HCT116 (cell line): Measurements from ENCODE around the gene HSH2D. TPM values are rescaled to one million over a fixed set of nuclear protein-coding genes. Genes with fewer than 3 reads are reported as not detected.

Experiments used
- CBX3 ChIP-seq: IDR thresholded peaks from 2 replicates; pipeline ENCODE4 v1.6.1; 2012; ENCODE audit warnings: low read depth
- POLR2A ChIP-seq: IDR thresholded peaks from 2 replicates; pipeline ENCODE4 v1.7.0; 2011; ENCODE audit warnings: borderline replicate concordance; ENCODE audit not compliant: insufficient read depth, insufficient read length; ENCODE audit errors: extremely low read depth
- POLR2AphosphoS5 ChIP-seq: IDR thresholded peaks from 2 replicates; pipeline ENCODE4 v1.6.1; 2011; ENCODE audit warnings: mild to moderate bottlenecking, low read depth, low read length, moderate library complexity
- SIN3A ChIP-seq: IDR thresholded peaks from 2 replicates; pipeline ENCODE4 v1.6.1; 2012; ENCODE audit warnings: low read depth
- SRF ChIP-seq: IDR thresholded peaks from 2 replicates; pipeline ENCODE4 v1.6.1; 2012; ENCODE audit warnings: low read depth
- ZBTB33 ChIP-seq: IDR thresholded peaks from 2 replicates; pipeline ENCODE4 v1.6.1; 2011; ENCODE audit warnings: mild to moderate bottlenecking, low read length, moderate library complexity; ENCODE audit not compliant: insufficient replicate concordance; ENCODE audit errors: extremely low read depth
- total RNA-seq: library from RNA; stranded (reverse); gene quantifications from one replicate; pipeline ENCODE4 v1.2.1, GENCODE V29; 2021; ENCODE audit not compliant: unreplicated experiment
- TF ChIP-seq, protein P1 (sequence below): IDR thresholded peaks from 2 replicates; pipeline ENCODE4 v1.6.1; 2012; ENCODE audit warnings: low read depth
- TF ChIP-seq, protein P2 (sequence below): IDR thresholded peaks from 2 replicates; pipeline ENCODE4 v1.6.1; 2012

HSH2D gene
- total RNA-seq, 1 experiment from 2014 or later: 21.4 TPM

GRCh38 chr19:16185123-16185767 is 41.8 kb downstream of the HSH2D start, which contains the start of gene FAM32A (continued):
- TF ChIP-seq, protein P1, sequence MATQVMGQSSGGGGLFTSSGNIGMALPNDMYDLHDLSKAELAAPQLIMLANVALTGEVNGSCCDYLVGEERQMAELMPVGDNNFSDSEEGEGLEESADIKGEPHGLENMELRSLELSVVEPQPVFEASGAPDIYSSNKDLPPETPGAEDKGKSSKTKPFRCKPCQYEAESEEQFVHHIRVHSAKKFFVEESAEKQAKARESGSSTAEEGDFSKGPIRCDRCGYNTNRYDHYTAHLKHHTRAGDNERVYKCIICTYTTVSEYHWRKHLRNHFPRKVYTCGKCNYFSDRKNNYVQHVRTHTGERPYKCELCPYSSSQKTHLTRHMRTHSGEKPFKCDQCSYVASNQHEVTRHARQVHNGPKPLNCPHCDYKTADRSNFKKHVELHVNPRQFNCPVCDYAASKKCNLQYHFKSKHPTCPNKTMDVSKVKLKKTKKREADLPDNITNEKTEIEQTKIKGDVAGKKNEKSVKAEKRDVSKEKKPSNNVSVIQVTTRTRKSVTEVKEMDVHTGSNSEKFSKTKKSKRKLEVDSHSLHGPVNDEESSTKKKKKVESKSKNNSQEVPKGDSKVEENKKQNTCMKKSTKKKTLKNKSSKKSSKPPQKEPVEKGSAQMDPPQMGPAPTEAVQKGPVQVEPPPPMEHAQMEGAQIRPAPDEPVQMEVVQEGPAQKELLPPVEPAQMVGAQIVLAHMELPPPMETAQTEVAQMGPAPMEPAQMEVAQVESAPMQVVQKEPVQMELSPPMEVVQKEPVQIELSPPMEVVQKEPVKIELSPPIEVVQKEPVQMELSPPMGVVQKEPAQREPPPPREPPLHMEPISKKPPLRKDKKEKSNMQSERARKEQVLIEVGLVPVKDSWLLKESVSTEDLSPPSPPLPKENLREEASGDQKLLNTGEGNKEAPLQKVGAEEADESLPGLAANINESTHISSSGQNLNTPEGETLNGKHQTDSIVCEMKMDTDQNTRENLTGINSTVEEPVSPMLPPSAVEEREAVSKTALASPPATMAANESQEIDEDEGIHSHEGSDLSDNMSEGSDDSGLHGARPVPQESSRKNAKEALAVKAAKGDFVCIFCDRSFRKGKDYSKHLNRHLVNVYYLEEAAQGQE: no peak
- TF ChIP-seq ZBTB33 (no peak), POLR2AphosphoS5 (peak; percentile 88), SIN3A (no peak), CBX3 (no peak), POLR2A (peak; percentile 61), SRF (peak; percentile 100)
- TF ChIP-seq, protein P2, sequence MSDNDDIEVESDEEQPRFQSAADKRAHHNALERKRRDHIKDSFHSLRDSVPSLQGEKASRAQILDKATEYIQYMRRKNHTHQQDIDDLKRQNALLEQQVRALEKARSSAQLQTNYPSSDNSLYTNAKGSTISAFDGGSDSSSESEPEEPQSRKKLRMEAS: 0 out of 2 replicates have a peak, but pooled peaks have one; percentile 35
- TF ChIP-seq, all 23 proteins: peak for 9
